Measurements from ENCODE around the gene EXOC1.

GRCh38 chr4:55920571-55920970, 67.1 kb downstream of the EXOC1 start:
- no peak for TF ChIP-seq CTCF (conservative IDR thresholded peaks at IDR 0.05 in 1 of 2, IDR thresholded peaks at IDR 0.05 in 1 of 2; ENCODE audit: extremely low read depth in 1 of 2, insufficient read depth in 1 of 2, low read depth in 1 of 2, low read length in 2 of 2)
- TF ChIP-seq EZH2 (IDR thresholded peaks at IDR 0.05; ENCODE audit: borderline replicate concordance, low read length) = no peak

Measured in mammary epithelial cell (primary cell).